ENCODE results near the gene CLIC4.

Gene CLIC4

GRCh38 chr1:24825174-24825573 lies 79.9 kb downstream of the CLIC4 start:
- Histone ChIP-seq H3K9ac (ENCODE audit: low read depth, low read length, poor library complexity, severe bottlenecking) (no peak overlapping the region), H3K4me3 (ENCODE audit: low read length, poor library complexity, severe bottlenecking) (no peak overlapping the region), H3K4me1 (ENCODE audit: insufficient read depth, low read length, poor library complexity, severe bottlenecking) (peaks cover 19% of the 10 kb centered on the region), H3K79me2 (ENCODE audit: insufficient read depth, low read length) (peaks cover 75% of the 10 kb centered on the region), H3K4me2 (ENCODE audit: low read depth, low read length, poor library complexity, severe bottlenecking) (no peak overlapping the region), H3K36me3 (ENCODE audit: insufficient read depth, low read length) (peaks cover 42% of the 10 kb centered on the region; the same call in 1 of the 2 replicates), H3K27me3 (ENCODE audit: insufficient read depth, low read length, poor library complexity, severe bottlenecking) (no peaks in the 10 kb centered on the region), H4K20me1 (ENCODE audit: insufficient read depth, low read length, poor library complexity, severe bottlenecking) (peaks cover 14% of the 10 kb centered on the region), H3K9me3 (ENCODE audit: insufficient read depth, low read depth, low read length) (no peaks in the 10 kb centered on the region), H2AFZ (ENCODE audit: low read length) (no peak overlapping the region), H3F3A (ENCODE audit: low read depth) (no peaks in the 10 kb centered on the region), H3K9me2 (replicated peaks; ENCODE audit: low read depth, low read length) (no peaks in the 10 kb centered on the region)
- no peak for TF ChIP-seq CTCF (conservative IDR thresholded peaks at IDR 0.05; ENCODE audit: low read length)
- TF ChIP-seq EZH2phosphoT487 (IDR thresholded peaks at IDR 0.05; ENCODE audit: borderline replicate concordance): no peak

- H4K20me1 ChIP-seq (ENCODE audit: insufficient read depth, low read length, poor library complexity, severe bottlenecking): peaks cover 26% of the 10 kb centered on the region
Measured at GRCh38 chr1:24826510-24826909, 81.3 kb downstream of the CLIC4 start.

GRCh38 chr1:24827379-24828135 lies 82.3 kb downstream of the CLIC4 start:
- Histone ChIP-seq H2AFZ (ENCODE audit: low read length) (no peak overlapping the region), H3F3A (ENCODE audit: low read depth) (no peaks in the 10 kb centered on the region), H3K9me2 (replicated peaks; ENCODE audit: low read depth, low read length) (no peaks in the 10 kb centered on the region), H3K9ac (ENCODE audit: low read depth, low read length, poor library complexity, severe bottlenecking) (no peak overlapping the region), H4K20me1 (ENCODE audit: insufficient read depth, low read length, poor library complexity, severe bottlenecking) (peaks cover 30% of the 10 kb centered on the region), H3K36me3 (ENCODE audit: insufficient read depth, low read length) (peaks cover 41% of the 10 kb centered on the region; the same call in 1 of the 2 replicates), H3K4me3 (ENCODE audit: low read length, poor library complexity, severe bottlenecking) (no peak overlapping the region), H3K9me3 (ENCODE audit: insufficient read depth, low read depth, low read length) (no peaks in the 10 kb centered on the region), H3K4me1 (ENCODE audit: insufficient read depth, low read length, poor library complexity, severe bottlenecking) (peaks cover 16% of the 10 kb centered on the region), H3K4me2 (ENCODE audit: low read depth, low read length, poor library complexity, severe bottlenecking) (no peak overlapping the region), H3K27me3 (ENCODE audit: insufficient read depth, low read length, poor library complexity, severe bottlenecking) (no peaks in the 10 kb centered on the region), H3K79me2 (ENCODE audit: insufficient read depth, low read length) (peaks cover 73% of the 10 kb centered on the region)
- TF ChIP-seq EZH2phosphoT487 (IDR thresholded peaks at IDR 0.05; ENCODE audit: borderline replicate concordance): no peak

More at GRCh38 chr1:24826510-24826909, 81.3 kb downstream of the CLIC4 start:
- H3K27me3 ChIP-seq (ENCODE audit: insufficient read depth, low read length, poor library complexity, severe bottlenecking): no peaks in the 10 kb centered on the region
- peaks cover 19% of the 10 kb centered on the region for H3K4me1 ChIP-seq (ENCODE audit: insufficient read depth, low read length, poor library complexity, severe bottlenecking)
- H3K79me2 ChIP-seq (ENCODE audit: insufficient read depth, low read length): peaks cover 79% of the 10 kb centered on the region
- H2AFZ ChIP-seq (ENCODE audit: low read length): no peak overlapping the region
- H3K9me2 ChIP-seq (replicated peaks; ENCODE audit: low read depth, low read length): no peaks in the 10 kb centered on the region
- H3K4me2 ChIP-seq (ENCODE audit: low read depth, low read length, poor library complexity, severe bottlenecking): no peak overlapping the region
- no peak overlapping the region for H3K4me3 ChIP-seq (ENCODE audit: low read length, poor library complexity, severe bottlenecking)
- no peak overlapping the region for H3K9ac ChIP-seq (ENCODE audit: low read depth, low read length, poor library complexity, severe bottlenecking)
- H3K36me3 ChIP-seq (ENCODE audit: insufficient read depth, low read length): peaks cover 44% of the 10 kb centered on the region; the same call in 1 of the 2 replicates
- TF ChIP-seq CTCF (conservative IDR thresholded peaks at IDR 0.05; ENCODE audit: low read length) (no peak), EZH2phosphoT487 (IDR thresholded peaks at IDR 0.05; ENCODE audit: borderline replicate concordance) (no peak)
- no peaks in the 10 kb centered on the region for H3K9me3 ChIP-seq (ENCODE audit: insufficient read depth, low read depth, low read length)
- H3F3A ChIP-seq (ENCODE audit: low read depth): no peaks in the 10 kb centered on the region
